ENCODE data around the gene SREK1IP1. TPM values are rescaled to one million over a fixed set of nuclear protein-coding genes. Genes with fewer than 3 reads are reported as not detected.

The SREK1IP1 gene
- total and polyA plus RNA-seq, 9 of the 15 experiments (the other 6 are each of a cell fraction or from before 2014, with no cell fraction given) = 6.9 to 45.2 (median 21.7) TPM

DNA sequence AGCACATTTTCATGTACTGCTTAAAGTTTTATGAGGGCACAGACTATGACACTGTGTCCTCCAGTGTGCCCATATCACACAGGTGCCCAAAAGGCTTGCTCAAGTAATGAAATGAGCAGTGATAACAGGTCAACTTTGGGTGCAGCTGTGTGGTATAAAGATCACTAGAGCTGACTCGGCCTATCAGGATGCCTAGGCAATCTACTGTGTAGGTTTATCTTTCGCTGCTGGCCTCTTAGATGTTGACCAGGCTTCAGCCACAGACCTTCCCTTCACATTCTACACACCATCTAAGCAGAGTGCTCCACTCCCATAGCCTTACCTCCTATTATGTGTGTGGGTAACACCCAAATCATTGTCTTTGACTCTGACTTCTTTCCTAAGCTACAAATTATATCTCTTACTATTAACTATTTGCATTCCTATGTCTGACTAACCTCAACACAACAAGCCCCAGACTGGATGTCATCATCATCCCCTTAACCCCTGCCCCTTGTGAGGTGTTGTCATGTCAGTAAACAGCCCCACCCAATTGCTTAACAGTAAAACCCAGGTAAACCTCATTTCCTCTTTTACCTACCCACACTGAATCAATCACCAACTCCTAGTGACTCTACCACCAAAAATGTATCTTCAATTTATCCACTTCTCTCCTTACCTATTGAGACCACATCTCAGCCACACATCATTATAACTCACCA lies 2.5 kb downstream of the SREK1IP1 start:
- Histone ChIP-seq H3K9ac (ENCODE audit: insufficient read depth in 1 of 2, low read depth in 2 of 2, low read length in 2 of 2) (no peak overlapping the region), H3K9me3 (replicated peaks; ENCODE audit: control insufficient read depth, insufficient read depth, low read depth, low read length) (no peaks in the 10 kb centered on the region), H3K27ac (ENCODE audit: extremely low read depth, low read depth, low read length) (no peak overlapping the region), H3K79me2 (ENCODE audit: control insufficient read depth, insufficient read depth, low read length) (peaks cover 82% of the 10 kb centered on the region), H3K36me3 (ENCODE audit: control insufficient read depth, insufficient read depth, low read length) (peaks cover 38% of the 10 kb centered on the region), H3K9me1 (ENCODE audit: control insufficient read depth, insufficient read depth, low read length) (no peaks in the 10 kb centered on the region), H3K27me3 (ENCODE audit: control insufficient read depth in 2 of 2, insufficient read depth in 2 of 2, low read length in 2 of 2) (no peaks in the 10 kb centered on the region), H3K4me3 (no peak overlapping the region), H3K4me1 (replicated peaks in 1 of 2; ENCODE audit: control insufficient read depth in 2 of 2, insufficient read depth in 2 of 2, low read length in 2 of 2) (peaks cover 0 to 16% of the 10 kb centered on the region in 2 experiments; a peak in 3 of 5 replicates), H3K4me2 (ENCODE audit: insufficient read depth, low read length) (peak overlapping the region; percentile 12; the same call in 1 of the 2 replicates), H2AFZ (ENCODE audit: low read depth, low read length) (no peak overlapping the region), H4K20me1 (replicated peaks; ENCODE audit: control insufficient read depth, insufficient read depth, low read length) (no peaks in the 10 kb centered on the region)
- no TSS peak for BruUV-seq (replicated peaks)
- ChIA-PET CTCF (ENCODE audit: low intra/inter-chr PET ratio) (no interaction called here), POLR2A (interaction anchor here (0.6 to 2.6 kb wide), 4 partner anchors 12 to 1686 kb away, joined by 3 to 11 read pairs (median 3); no protein-coding TSS in a partner anchor)
- FAIRE-seq (no peak), DNase-seq (ENCODE audit: extremely low read depth in 1 of 4, low spot score in 3 of 4) (peak in 2 of 4 experiments; percentile 11 to 12), ATAC-seq (no peak)
- intact Hi-C loops (cut with micrococcal nuclease) (loop anchor here (5.0 kb wide), 1 partner anchor 84 kb away; no protein-coding TSS in a partner anchor), in situ Hi-C loops (cut with MboI) (no loop called here)
- 75% methylated on average over 2 of the region's 2 CpGs for WGBS (ENCODE audit: insufficient coverage, low coverage, missing lambda C conversion rate)
- TF ChIP-seq CBX5 (IDR thresholded peaks at IDR 0.05; ENCODE audit: borderline replicate concordance, low read depth) = no peak
- TF ChIP-seq, protein P1, sequence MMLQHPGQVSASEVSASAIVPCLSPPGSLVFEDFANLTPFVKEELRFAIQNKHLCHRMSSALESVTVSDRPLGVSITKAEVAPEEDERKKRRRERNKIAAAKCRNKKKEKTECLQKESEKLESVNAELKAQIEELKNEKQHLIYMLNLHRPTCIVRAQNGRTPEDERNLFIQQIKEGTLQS (IDR thresholded peaks at IDR 0.05) = peak; percentile 46
- TF ChIP-seq, protein P1 (CRISPR knock-in tag; conservative IDR thresholded peaks at IDR 0.05) = no peak
